IPS-18c (cell line): ENCODE data around the gene GPR176.
"Not testable (repeated sequence)": the region's sequence is repeated elsewhere in the genome, so short reads cannot be mapped to it uniquely, and the experiment has no call there.

Experiments
- H3K4me3 ChIP-seq: 2 replicates; pipeline ENCODE4 v1.7.0; 2013; ENCODE audit warnings: low read depth, mild to moderate bottlenecking, low read length, moderate library complexity; ENCODE audit not compliant: insufficient read depth
- H3K9me3 ChIP-seq: one replicate; pipeline ENCODE4 v1.6.1; 2013; ENCODE audit warnings: mild to moderate bottlenecking, low read length, moderate library complexity; ENCODE audit not compliant: control insufficient read depth, insufficient read depth

Gene GPR176

GRCh38 chr15:39851500-39852092, 68.5 kb downstream of the GPR176 start:
- no peaks in the 10 kb centered on the region for H3K9me3 ChIP-seq
- H3K4me3 ChIP-seq = no peak overlapping the region

GRCh38 chr15:39850436-39850835, 69.6 kb downstream of the GPR176 start:
- Histone ChIP-seq H3K4me3 (no peak overlapping the region), H3K9me3 (no peaks in the 10 kb centered on the region)

- no peak overlapping the region for H3K4me3 ChIP-seq
- H3K9me3 ChIP-seq = no peaks in the 10 kb centered on the region
Measured at GRCh38 chr15:39846108-39846507, 74.0 kb downstream of the GPR176 start.

- Histone ChIP-seq H3K4me3 (no peak overlapping the region), H3K9me3 (no peaks in the 10 kb centered on the region)
Measured at GRCh38 chr15:39845582-39845981, 74.5 kb downstream of the GPR176 start.

GRCh38 chr15:39843565-39843964, 76.5 kb downstream of the GPR176 start:
- Histone ChIP-seq H3K9me3 (no peaks in the 10 kb centered on the region), H3K4me3 (no peak overlapping the region)

GRCh38 chr15:39837454-39837853, 82.6 kb downstream of the GPR176 start:
- no peaks in the 10 kb centered on the region for H3K9me3 ChIP-seq
- no peak overlapping the region for H3K4me3 ChIP-seq

- H3K4me3 ChIP-seq = no peak overlapping the region
- no peaks in the 10 kb centered on the region for H3K9me3 ChIP-seq
Measured at GRCh38 chr15:39835550-39835949, 84.5 kb downstream of the GPR176 start.

- no peaks in the 10 kb centered on the region for H3K9me3 ChIP-seq
- no peak overlapping the region for H3K4me3 ChIP-seq
Measured at GRCh38 chr15:39834256-39834655, 85.8 kb downstream of the GPR176 start.

GRCh38 chr15:39833515-39833981, 86.5 kb downstream of the GPR176 start:
- no peak overlapping the region for H3K4me3 ChIP-seq
- no peaks in the 10 kb centered on the region for H3K9me3 ChIP-seq

- no peak overlapping the region for H3K4me3 ChIP-seq
- no peaks in the 10 kb centered on the region for H3K9me3 ChIP-seq
Measured at GRCh38 chr15:39830166-39830565, 89.9 kb downstream of the GPR176 start.

GRCh38 chr15:39828374-39828931, 91.6 kb downstream of the GPR176 start:
- no peak overlapping the region for H3K4me3 ChIP-seq
- H3K9me3 ChIP-seq = no peaks in the 10 kb centered on the region

GRCh38 chr15:39826975-39827374, 93.1 kb downstream of the GPR176 start:
- Histone ChIP-seq H3K4me3 (no peak overlapping the region), H3K9me3 (no peaks in the 10 kb centered on the region)

GRCh38 chr15:39823634-39824033, 96.4 kb downstream of the GPR176 start:
- no peaks in the 10 kb centered on the region for H3K9me3 ChIP-seq
- H3K4me3 ChIP-seq = no peak overlapping the region

GRCh38 chr15:39820050-39820602, 99.9 kb downstream of the GPR176 start:
- H3K4me3 ChIP-seq = no peak overlapping the region
- H3K9me3 ChIP-seq = no peaks in the 10 kb centered on the region

- no peak overlapping the region for H3K4me3 ChIP-seq
Measured at GRCh38 chr15:39819533-39819932, 100.5 kb downstream of the GPR176 start.

GRCh38 chr15:39817892-39818291, 102.2 kb downstream of the GPR176 start:
- H3K9me3 ChIP-seq = no peaks in the 10 kb centered on the region

More at GRCh38 chr15:39819533-39819932, 100.5 kb downstream of the GPR176 start:
- H3K9me3 ChIP-seq = no peaks in the 10 kb centered on the region

GRCh38 chr15:39814489-39814888, 105.6 kb downstream of the GPR176 start:
- no peaks in the 10 kb centered on the region for H3K9me3 ChIP-seq
- no peak overlapping the region for H3K4me3 ChIP-seq

More at GRCh38 chr15:39817892-39818291, 102.2 kb downstream of the GPR176 start:
- H3K4me3 ChIP-seq = no peak overlapping the region

GRCh38 chr15:39812651-39813050, 107.4 kb downstream of the GPR176 start:
- not testable (repeated sequence) for H3K9me3 ChIP-seq, H3K4me3 ChIP-seq
